HG03095 (cell line): ENCODE results near the gene ZNF735.
"Not testable (repeated sequence)": the region's sequence is repeated elsewhere in the genome, so short reads cannot be mapped to it uniquely, and the experiment has no call there.

Source experiments
- ATAC-seq: cut with Tn5 transposase; IDR thresholded peaks from one replicate; pipeline ENCODE4 v1.9.1; 2021; ENCODE audit warnings: moderate library complexity; ENCODE audit not compliant: unreplicated experiment

ZNF735 gene

DNA sequence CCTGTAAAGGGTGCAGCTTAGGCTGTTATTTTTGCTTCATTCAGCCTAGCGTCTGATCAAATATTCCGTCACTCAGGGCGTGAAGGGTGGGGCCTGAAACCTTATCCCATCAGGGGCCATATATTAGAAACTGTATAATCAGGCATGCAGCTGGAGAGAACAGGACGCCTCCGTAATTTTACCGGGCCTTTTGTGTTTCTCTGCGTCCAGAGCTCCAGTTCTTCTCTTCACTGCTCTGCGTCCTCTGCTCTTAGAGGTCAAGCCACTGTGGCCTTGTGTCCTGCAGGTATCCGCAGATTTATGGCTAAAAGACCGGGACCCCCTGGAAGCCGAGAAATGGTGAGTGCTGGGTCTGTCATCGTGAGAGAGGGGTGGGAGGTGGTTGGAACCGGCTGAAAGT is at the start of gene ZNF735:
ZNF735 (plus strand) TSS at position 301 of the 400 bp plus-strand sequence; CDS start at position 301, 0 bp downstream.
- ATAC-seq, result no peak

DNA sequence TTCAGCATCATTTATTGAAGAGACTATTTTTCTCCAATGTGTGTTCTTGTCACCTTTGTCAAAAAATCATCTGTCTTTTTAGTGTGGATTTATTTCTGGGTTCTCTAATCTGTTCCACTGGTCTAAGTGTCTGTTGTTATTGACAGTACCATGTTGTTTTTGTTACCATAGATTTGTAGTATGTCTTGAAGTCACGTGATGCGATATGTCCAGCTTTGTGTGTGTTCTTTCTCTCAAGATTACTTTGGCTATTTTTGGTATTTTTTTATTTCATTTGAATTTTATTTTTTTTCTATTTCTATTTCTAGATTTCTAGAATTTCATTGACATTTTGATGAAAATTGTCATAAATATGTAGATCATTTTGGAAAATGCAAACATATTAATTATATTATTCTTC is 36.0 kb upstream of the ZNF735 start:
- not testable (repeated sequence) for ATAC-seq

DNA sequence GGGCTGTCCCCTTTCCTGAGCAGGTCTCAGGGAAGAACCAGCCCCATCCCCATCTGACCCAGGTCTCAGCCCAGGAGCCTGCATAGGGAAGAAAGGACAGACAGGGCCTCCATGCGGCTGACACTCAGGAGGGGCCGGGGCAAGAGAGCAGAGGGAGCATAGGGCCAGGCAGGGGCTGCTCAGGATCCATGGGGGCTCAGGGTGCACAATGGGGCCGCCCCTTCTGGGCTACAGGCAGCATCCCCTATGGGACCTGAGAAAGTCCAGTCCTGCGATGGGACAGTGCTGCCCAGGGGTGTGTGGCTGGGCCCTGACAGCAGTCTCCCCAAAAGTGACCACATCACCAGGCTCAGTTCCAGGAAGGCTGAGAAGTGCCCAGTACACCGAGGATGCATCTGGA is 32.7 kb upstream of the ZNF735 start:
- no peak for ATAC-seq

DNA sequence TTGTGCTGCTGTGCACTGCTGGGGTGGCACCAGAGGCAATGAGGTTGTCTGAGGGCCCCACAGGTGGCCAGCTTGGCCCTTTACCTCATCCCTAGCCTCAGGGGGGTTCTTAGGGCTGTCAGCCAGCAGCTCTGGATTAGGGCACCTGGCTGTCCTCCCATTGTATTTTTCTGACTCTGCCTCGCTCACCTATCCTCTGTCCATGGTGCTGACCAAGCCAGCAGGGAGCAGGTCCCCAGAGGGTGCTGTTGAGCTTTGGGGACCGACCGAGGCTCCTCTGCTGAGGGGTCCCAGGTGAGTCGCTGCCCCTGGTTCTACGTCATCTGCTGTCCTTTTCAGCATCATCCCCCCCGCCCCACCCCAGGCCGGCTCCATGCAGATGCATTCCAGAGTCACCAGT is 32.1 kb upstream of the ZNF735 start:
- no peak for ATAC-seq

DNA sequence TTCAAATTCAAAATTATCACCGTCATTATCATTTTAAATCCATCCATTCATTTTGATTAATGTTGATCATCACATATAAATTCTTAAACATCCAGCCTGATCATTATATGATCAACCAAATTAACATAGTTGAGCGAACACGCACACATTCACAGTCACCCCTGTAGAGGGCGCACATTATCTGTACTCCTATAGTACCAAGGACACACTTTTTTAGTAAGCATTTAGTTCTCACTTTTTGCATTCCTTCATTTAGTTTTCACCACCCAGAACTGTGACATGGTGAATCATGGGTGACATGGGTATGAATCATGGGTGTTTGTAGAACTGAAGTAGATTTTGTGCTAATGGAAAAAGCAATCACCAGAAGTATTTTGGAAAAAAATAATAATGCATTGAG is 26.0 kb upstream of the ZNF735 start:
- no peak for ATAC-seq

DNA sequence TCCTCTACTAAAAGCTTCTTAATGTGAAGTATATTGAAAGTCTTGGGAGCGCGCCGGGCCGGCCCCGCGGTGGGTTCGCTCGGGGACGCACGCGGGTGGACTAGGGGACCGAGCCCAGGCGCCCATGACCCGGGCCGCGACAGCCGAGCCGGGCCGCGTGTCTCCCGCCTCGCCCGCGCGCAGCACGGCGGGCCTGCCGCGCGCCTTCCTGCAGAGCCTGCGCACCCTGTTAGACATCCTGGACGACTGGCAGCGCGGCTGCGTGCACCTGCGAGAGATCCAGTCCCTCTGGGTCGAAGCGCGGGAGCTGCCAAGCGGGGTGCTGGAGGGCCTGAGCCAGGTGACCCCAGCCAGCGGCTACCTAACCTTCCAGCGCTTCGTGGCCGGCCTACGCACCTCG is 25.4 kb upstream of the ZNF735 start:
- ATAC-seq, result no peak

DNA sequence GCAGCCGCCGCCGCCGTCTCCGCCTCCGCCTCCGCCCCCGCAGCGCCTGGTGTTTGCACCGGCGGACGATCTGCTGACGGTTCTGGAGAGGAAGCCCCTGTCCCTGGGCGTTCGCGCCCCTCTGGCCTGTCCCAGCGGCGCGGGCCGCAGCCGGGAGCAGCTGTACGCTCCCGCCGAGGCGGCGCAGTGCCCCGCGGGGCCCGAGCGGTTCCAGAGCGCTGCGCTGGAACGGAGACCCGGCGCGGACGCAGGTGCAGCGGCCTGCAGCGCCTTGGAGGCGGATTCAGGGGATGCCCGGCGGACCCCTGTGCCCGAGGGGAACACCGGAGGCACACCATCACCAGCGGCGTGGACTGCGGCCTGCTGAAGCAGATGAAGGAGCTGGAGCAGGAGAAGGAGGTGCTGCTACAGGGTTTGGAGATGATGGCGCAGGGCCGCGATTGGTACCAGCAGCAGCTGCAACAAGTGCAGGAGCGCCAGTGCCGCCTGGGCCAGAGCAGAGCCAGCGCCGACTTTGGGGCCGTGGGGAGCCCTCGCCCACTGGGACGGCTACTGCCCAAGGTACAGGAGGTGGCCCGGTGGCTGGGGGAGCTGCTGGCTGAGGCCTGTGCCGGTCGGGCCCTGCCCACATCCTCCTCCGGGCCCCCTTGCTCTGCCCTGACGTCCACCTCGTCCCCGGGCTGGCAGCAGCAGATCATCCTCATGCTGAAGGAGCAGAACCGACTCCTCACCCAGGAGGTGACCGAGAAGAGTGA is 24.8 kb upstream of the ZNF735 start:
- no peak for ATAC-seq

DNA sequence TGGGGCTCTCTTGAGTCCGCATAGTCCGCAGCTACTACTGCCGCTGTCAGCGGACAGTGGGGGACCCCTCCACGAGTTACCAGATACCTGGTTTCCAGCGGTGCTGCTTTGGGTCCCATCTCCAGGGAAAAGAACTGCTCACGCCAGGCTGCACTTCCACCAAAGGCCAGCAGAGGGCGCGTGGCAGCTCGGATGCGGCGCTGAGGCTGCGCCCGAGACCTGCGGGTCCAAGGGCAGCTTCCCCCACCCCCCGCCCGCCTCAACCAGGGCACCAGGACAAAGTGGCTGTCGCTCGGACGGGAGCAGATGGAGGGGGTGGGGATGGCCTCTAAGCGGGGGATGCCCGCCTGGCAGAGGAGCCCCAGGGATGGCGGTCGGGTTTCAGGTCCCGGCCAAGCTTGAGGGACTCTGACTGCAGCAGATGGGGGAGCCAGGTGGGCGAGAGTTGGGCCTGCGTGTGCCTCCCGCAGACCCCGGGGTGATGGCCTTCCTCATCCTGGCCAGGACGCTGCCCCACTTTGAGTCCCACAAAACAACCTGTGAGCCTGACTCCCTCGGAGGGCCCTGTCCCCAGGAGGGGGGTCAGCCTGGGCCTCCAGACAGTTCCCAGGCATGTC is 23.8 kb upstream of the ZNF735 start:
- no peak for ATAC-seq

DNA sequence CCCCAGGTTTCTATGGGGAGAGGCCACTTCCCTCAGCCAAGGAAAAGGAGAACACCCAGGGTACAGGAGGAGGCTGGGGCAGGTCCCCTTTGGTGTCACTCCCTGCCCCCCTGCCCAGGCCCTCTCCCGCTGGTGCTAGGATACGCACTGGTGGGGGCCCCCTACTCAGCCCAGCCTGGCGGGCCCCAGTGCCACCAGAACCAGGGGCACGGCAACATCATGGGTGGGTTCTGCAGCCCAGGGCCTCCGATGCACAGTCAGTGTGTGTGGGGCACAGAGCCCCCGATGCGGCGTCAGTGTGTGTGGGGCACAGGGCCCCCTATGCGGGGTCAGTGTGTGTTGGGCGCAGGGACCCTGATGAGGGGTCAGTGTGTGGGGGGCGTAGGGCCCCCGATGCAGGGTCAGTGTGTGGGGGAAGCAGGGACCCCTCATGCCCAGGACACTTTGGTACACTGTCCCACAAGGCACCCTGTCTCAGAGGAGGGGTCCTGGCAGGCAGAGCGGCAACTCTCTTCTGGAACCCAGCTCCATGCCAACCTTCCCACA is 23.1 kb upstream of the ZNF735 start:
- no peak for ATAC-seq

DNA sequence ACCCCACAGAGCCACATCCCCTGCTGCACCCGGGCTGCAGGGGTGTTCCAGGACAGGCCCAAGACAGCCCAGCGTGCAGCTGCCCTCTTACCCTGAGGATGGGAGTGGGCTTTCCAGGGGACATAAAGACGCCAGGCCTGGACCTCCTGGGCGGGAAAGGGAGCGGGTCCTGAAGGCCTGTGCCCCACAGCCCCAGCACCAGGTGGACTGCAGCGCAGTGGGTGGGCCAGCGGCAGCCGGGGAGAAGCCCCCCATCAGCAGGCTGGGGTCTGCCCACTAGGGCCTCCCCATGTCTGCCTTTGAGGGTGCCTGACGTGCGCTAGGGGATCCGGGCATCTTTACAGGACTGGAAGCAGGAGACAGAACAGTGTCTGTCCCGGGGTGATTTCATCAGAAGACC is 22.6 kb upstream of the ZNF735 start:
- no peak for ATAC-seq

DNA sequence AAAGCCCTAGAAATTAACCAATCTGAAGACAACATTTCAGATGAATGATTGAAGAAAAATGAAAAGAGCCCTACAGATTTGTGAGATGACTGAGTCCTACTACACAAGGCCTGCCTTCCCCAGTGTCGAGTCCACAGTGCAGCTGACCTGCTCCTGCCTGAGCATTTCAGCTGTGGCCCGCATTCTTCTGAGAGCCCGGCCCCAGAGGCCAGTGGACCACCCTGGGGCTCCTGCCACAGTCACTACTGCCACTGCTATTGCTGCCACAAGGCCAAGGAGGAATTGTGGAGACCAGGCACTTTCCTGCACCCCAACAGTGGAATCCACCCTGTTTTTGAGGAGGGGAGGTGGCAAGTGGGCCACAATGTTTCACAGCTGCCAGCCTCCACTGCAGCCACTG is 19.6 kb upstream of the ZNF735 start:
- ATAC-seq, result no peak

DNA sequence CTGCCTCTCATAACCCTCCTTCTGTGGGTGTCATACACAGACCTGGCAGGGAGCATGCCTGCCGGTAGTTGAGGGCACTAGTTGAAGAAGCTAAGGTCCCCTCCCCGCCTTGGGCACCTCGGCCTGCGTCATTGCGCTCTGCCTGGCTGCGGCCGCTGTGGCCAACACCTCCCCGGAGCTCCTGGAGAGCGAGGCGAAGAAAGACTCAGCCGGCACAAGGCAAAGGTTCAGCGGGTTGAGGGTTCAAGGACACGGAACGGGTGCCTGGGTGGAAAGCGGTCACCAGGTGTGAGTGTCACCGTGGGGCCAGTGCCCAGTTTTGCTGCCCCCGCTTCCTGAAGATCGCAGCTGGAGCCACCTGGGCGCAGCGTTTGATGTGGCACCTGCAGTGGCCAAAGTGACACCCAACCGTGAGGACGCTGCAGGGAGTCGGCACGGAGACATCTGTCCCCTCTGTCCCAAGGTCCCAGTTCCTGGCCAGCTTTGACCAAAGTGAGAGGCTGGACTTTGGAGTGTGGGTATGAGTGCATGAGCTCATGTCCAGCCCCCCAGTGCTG is 14.8 kb upstream of the ZNF735 start:
- ATAC-seq, result no peak

DNA sequence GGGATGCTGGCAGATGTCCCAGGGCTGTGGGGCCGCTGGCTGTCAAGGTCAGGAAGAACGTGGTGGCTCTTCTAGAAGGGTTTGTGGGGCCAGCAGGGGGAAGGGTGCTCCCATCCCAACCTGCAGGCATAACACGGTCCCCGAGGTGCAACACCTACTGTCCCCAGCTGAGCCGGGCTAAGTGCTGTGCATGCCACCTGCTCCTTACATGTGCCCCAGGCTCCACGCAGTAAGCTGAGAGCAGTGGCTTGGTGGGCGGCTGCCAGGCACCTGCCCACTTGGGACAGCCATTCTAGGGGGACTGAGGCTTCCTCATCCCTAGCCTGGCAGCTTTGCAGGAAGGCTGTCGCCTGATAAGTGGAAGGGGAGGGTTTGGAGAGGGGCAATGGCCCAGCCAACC is 14.2 kb upstream of the ZNF735 start:
- ATAC-seq, result no peak

DNA sequence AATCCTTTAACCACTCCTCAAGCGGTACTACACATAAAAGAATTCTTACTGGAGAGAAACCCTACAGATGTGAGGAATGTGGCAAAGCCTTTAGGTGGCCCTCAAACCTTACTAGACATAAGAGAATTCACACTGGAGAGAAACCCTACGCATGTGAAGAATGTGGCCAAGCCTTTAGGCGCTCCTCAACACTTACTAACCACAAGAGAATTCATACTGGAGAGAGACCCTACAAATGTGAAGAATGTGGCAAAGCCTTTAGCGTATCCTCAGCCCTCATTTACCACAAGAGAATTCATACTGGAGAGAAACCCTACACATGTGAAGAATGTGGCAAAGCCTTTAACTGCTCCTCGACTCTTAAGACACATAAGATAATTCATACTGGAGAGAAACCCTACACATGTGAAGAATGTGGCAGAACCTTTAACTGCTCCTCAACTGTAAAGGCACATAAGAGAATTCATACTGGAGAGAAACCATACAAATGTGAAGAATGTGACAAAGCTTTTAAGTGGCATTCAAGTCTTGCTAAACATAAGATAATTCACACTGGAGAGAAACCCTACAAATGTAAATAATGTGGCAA is 12.8 kb downstream of the ZNF735 start:
- ATAC-seq, result not testable (repeated sequence)

DNA sequence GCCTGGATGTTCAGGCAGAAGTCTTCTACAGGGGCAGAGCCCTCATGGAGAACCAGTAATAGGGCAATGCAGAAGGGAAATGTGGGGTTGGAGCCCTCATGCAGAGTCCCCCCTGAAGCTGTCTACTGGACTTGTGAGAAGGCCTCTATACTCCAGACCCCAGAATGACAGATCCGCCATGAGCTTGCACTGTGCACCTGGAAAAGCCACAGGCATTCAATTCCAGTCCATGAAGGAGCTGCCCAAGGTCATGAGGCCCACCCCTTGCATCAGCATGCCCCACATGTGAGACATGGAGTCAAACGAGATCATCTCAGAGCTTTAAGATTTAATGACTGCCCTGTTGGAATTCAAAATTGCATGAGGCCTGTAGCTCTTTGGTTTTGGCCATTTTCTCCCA is 16.4 kb downstream of the ZNF735 start:
- ATAC-seq, result no peak

DNA sequence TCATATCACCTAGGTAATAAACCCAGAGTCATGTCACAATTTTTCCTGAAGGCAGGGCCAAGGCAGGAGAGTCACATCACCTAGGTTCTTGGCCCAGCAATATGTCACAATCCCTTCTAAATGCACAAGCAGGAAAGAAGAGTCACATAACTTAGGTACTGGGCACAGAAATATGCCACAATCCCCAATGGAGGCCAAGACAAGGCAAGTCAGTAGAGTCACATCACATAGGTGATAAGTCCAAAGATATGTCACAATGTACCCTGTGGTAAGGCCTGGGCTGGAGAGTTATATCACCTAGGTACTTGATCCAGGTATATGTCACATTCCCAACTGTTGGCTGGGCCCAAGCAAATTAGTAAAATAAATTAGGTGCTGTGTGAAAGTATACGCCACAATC is 21.2 kb downstream of the ZNF735 start, which contains the start of gene ZNF679:
ZNF679 (plus strand) TSS at position 301 of the 400 bp plus-strand sequence. CDS start 20,644 bp downstream, outside the sequence.
- ATAC-seq, result not testable (repeated sequence)

DNA sequence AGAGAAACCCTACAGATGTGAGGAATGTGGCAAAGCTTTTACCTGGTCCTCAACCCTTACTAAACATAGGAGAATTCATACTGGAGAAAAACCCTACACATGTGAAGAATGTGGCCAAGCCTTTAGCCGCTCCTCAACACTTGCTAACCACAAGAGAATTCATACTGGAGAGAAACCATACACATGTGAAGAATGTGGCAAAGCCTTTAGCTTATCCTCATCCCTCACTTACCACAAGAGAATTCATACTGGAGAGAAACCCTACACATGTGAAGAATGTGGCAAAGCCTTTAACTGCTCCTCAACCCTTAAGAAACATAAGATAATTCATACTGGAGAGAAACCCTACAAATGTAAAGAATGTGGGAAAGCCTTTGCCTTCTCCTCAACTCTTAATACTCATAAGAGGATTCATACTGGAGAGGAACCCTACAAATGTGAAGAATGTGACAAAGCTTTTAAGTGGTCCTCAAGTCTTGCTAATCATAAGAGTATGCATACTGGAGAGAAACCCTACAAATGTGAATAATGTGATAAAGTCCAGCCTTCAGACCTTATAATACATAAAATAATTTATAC is 59.4 kb downstream of the ZNF735 start:
- ATAC-seq, result no peak
